Neural cell (in vitro differentiated cells): ENCODE measurements around the gene EDA. TPM values are rescaled to one million over a fixed set of nuclear protein-coding genes. Genes with fewer than 3 reads are reported as not detected.

Experiments used
- H2AFZ ChIP-seq: fragments of 200-600, 300-800 bp; sonication (generic), shearing (Covaris generic); 2 replicates; pipeline ENCODE4 v1.6.0; 2014; ENCODE audit warnings: low read depth, mild to moderate bottlenecking, antibody characterized with exemption, low read length, moderate library complexity
- H3F3A ChIP-seq: fragments of 200-600 bp; shearing (Covaris generic); 2 replicates; pipeline ENCODE4 v1.6.1; 2016; ENCODE audit warnings: mild to moderate bottlenecking, moderate library complexity, mixed read lengths, antibody characterized with exemption, low read length; ENCODE audit not compliant: insufficient read depth, poor library complexity, severe bottlenecking
- H3K27ac ChIP-seq: fragments of 200-600, 300-800 bp; sonication (generic), shearing (Covaris generic); 2 replicates; pipeline ENCODE4 v1.5.1; 2014; ENCODE audit warnings: mild to moderate bottlenecking, low read length, moderate library complexity
- H3K27me3 ChIP-seq: fragments of 300-800, 200-600 bp; sonication (generic), shearing (Covaris generic); 2 replicates; pipeline ENCODE4 v1.6.0; 2014; ENCODE audit warnings: mild to moderate bottlenecking, low read depth, low read length, moderate library complexity; ENCODE audit not compliant: insufficient read depth
- H3K36me3 ChIP-seq: fragments of 300-800, 200-600 bp; sonication (generic), shearing (Covaris generic); 2 replicates; pipeline ENCODE4 v1.5.1; 2014; ENCODE audit warnings: mild to moderate bottlenecking, antibody characterized with exemption, low read length, moderate library complexity; ENCODE audit not compliant: insufficient read depth
- H3K4me2 ChIP-seq: fragments of 300-800, 200-600 bp; sonication (generic), shearing (Covaris generic); 2 replicates; pipeline ENCODE4 v1.6.0; 2014; ENCODE audit warnings: mild to moderate bottlenecking, low read length
- H3K4me3 ChIP-seq: fragments of 300-800, 200-600 bp; sonication (generic), shearing (Covaris generic); 2 replicates; pipeline ENCODE4 v1.5.1; 2014; ENCODE audit warnings: mild to moderate bottlenecking, low read length, moderate library complexity
- H3K79me2 ChIP-seq: fragments of 200-600 bp; shearing (Covaris generic); replicated peaks from 2 replicates; pipeline ENCODE4 v1.6.0; 2014; ENCODE audit warnings: mild to moderate bottlenecking, low read length, moderate library complexity; ENCODE audit not compliant: insufficient read depth
- H3K9ac ChIP-seq: fragments of 300-800, 200-600 bp; sonication (generic), shearing (Covaris generic); 2 replicates; pipeline ENCODE4 v1.6.1; 2016; ENCODE audit warnings: mild to moderate bottlenecking, low read length, mixed read lengths
- H3K9me2 ChIP-seq: fragments of 200-600 bp; shearing (Covaris generic); 2 replicates; pipeline ENCODE4 v1.6.1; 2016; ENCODE audit warnings: mild to moderate bottlenecking, low read length, mixed read lengths; ENCODE audit not compliant: insufficient read depth
- H3K9me3 ChIP-seq: fragments of 200-600, 300-800 bp; sonication (generic), shearing (Covaris generic); 2 replicates; pipeline ENCODE4 v1.6.1; 2016; ENCODE audit warnings: mild to moderate bottlenecking, mixed run types, low read length, moderate library complexity, mixed read lengths
- H4K20me1 ChIP-seq: fragments of 200-600 bp; shearing (Covaris generic); 2 replicates; pipeline ENCODE4 v1.6.1; 2016; ENCODE audit warnings: mild to moderate bottlenecking, mixed run types; ENCODE audit not compliant: insufficient read depth
- EP300 ChIP-seq: fragments of 450-650 bp; conservative IDR thresholded peaks from 2 replicates; pipeline ENCODE4 v1.6.1; 2014; ENCODE audit warnings: antibody characterized with exemption, mild to moderate bottlenecking, moderate library complexity; ENCODE audit not compliant: poor library complexity, severe bottlenecking
- EZH2 ChIP-seq: fragments of 200-600, 300-800 bp; shearing (Covaris generic), sonication (generic); IDR thresholded peaks from 2 replicates; pipeline ENCODE4 v1.6.1; 2014; ENCODE audit warnings: antibody characterized with exemption, low read length, borderline replicate concordance, mild to moderate bottlenecking; ENCODE audit not compliant: insufficient read depth, poor library complexity, severe bottlenecking
- MXI1 ChIP-seq: fragments of 450-650 bp; conservative IDR thresholded peaks from 2 replicates; pipeline ENCODE4 v1.6.1; 2014; ENCODE audit warnings: antibody characterized with exemption, mild to moderate bottlenecking; ENCODE audit not compliant: poor library complexity, severe bottlenecking
- POLR2AphosphoS5 ChIP-seq: IDR thresholded peaks from 2 replicates; pipeline ENCODE4 v1.6.1; 2012
- RAD21 ChIP-seq: fragments of 450-650 bp; conservative IDR thresholded peaks from 2 replicates; pipeline ENCODE4 v1.6.1; 2014; ENCODE audit warnings: antibody characterized with exemption, mild to moderate bottlenecking, moderate library complexity
- REST ChIP-seq: IDR thresholded peaks from 2 replicates; pipeline ENCODE4 v1.6.1; 2012; ENCODE audit warnings: borderline replicate concordance
- SMC3 ChIP-seq: fragments of 450-650 bp; conservative IDR thresholded peaks from 2 replicates; pipeline ENCODE4 v1.6.1; 2014; ENCODE audit warnings: antibody characterized with exemption, mild to moderate bottlenecking, moderate library complexity; ENCODE audit not compliant: poor library complexity
- TAF1 ChIP-seq: IDR thresholded peaks from 2 replicates; pipeline ENCODE4 v1.6.1; 2012; ENCODE audit warnings: low read depth
- polyA plus RNA-seq: library from polyadenylated mRNA; depleted of rRNA; stranded (reverse); fragments of >200 nt; gene quantifications from 2 replicates; pipeline ENCODE4 v1.2.3, GENCODE V29; 2014
- TF ChIP-seq, protein P1 (sequence below): fragments of 450-650 bp; IDR thresholded peaks from 2 replicates; pipeline ENCODE4 v1.5.1; 2014; ENCODE audit warnings: antibody characterized with exemption, mild to moderate bottlenecking, moderate library complexity; ENCODE audit not compliant: poor library complexity, severe bottlenecking

EDA gene
- polyA plus RNA-seq, 1 donor from 2014 or later: 1.1 TPM

- Histone ChIP-seq H3K4me2 (no peak overlapping the region), H4K20me1 (no peaks in the 10 kb centered on the region), H3K36me3 (no peaks in the 10 kb centered on the region), H3K27me3 (no peaks in the 10 kb centered on the region), H3K79me2 (no peaks in the 10 kb centered on the region), H3K27ac (no peak overlapping the region), H3K4me3 (no peak overlapping the region), H3K9me3 (no peaks in the 10 kb centered on the region), H3K9ac (no peak overlapping the region), H3K9me2 (no peaks in the 10 kb centered on the region), H2AFZ (no peak overlapping the region), H3F3A (no peaks in the 10 kb centered on the region)
- TF ChIP-seq RAD21: no peak
These were observed 192.5 kb downstream of the EDA start for GRCh38 chrX:69808375-69808774.

- Histone ChIP-seq H3K79me2 (no peaks in the 10 kb centered on the region), H3K27me3 (no peaks in the 10 kb centered on the region), H3K4me2 (no peak overlapping the region)
These were observed 197.8 kb downstream of the EDA start for GRCh38 chrX:69813677-69814076.

More at GRCh38 chrX:69813677-69814076, 197.8 kb downstream of the EDA start:
- no peaks in the 10 kb centered on the region for H4K20me1 ChIP-seq
- H2AFZ ChIP-seq: no peak overlapping the region
- no peaks in the 10 kb centered on the region for H3K36me3 ChIP-seq
- H3K27ac ChIP-seq: no peak overlapping the region
- TF ChIP-seq MXI1: no peak
- TF ChIP-seq EP300: no peak
- TF ChIP-seq, protein P1, sequence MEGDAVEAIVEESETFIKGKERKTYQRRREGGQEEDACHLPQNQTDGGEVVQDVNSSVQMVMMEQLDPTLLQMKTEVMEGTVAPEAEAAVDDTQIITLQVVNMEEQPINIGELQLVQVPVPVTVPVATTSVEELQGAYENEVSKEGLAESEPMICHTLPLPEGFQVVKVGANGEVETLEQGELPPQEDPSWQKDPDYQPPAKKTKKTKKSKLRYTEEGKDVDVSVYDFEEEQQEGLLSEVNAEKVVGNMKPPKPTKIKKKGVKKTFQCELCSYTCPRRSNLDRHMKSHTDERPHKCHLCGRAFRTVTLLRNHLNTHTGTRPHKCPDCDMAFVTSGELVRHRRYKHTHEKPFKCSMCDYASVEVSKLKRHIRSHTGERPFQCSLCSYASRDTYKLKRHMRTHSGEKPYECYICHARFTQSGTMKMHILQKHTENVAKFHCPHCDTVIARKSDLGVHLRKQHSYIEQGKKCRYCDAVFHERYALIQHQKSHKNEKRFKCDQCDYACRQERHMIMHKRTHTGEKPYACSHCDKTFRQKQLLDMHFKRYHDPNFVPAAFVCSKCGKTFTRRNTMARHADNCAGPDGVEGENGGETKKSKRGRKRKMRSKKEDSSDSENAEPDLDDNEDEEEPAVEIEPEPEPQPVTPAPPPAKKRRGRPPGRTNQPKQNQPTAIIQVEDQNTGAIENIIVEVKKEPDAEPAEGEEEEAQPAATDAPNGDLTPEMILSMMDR: no peak
- TF ChIP-seq TAF1: no peak
- TF ChIP-seq EZH2: no peak
- no peak for TF ChIP-seq REST
- TF ChIP-seq POLR2AphosphoS5: no peak
- TF ChIP-seq SMC3: no peak
- no peak for TF ChIP-seq RAD21
- H3K9me3 ChIP-seq: no peaks in the 10 kb centered on the region
- no peaks in the 10 kb centered on the region for H3F3A ChIP-seq
- H3K9ac ChIP-seq: no peak overlapping the region
- no peak overlapping the region for H3K4me3 ChIP-seq
- no peaks in the 10 kb centered on the region for H3K9me2 ChIP-seq
